Activated naive CD8-positive, alpha-beta T cell treated with anti-CD3 and anti-CD28 coated beads for 36 hours (primary cell): ENCODE results near the gene SMOC1. TPM values are rescaled to one million over a fixed set of nuclear protein-coding genes. Genes with fewer than 3 reads are reported as not detected.

Experiments
- DNase-seq: peaks from one replicate; pipeline ENCODE4 v3.0.0; 2021
- H3K27ac Mint-ChIP-seq: one replicate; pipeline ENCODE4 v1.8.0; 2022; ENCODE audit warnings: mild to moderate bottlenecking, moderate library complexity, mixed read lengths
- H3K27me3 Mint-ChIP-seq: one replicate; pipeline ENCODE4 v1.8.0; 2022; ENCODE audit warnings: mild to moderate bottlenecking, mixed read lengths
- H3K36me3 Mint-ChIP-seq: one replicate; pipeline ENCODE4 v1.8.0; 2021; ENCODE audit warnings: mild to moderate bottlenecking, mixed read lengths
- H3K4me1 Mint-ChIP-seq: one replicate; pipeline ENCODE4 v1.8.0; 2021; ENCODE audit warnings: mixed read lengths
- H3K4me3 Mint-ChIP-seq: one replicate; pipeline ENCODE4 v1.8.0; 2022; ENCODE audit warnings: mild to moderate bottlenecking, moderate library complexity, mixed read lengths
- H3K9me3 Mint-ChIP-seq: one replicate; pipeline ENCODE4 v1.8.0; 2022; ENCODE audit warnings: mixed read lengths
- total RNA-seq, 2 experiments: library from RNA; stranded (reverse); gene quantifications; one replicate each; pipeline ENCODE4 v1.2.3, GENCODE V29; 2021

The SMOC1 gene
- total RNA-seq, 2 experiments from 2014 or later = not detected

- Mint-ChIP-seq H3K4me1 (no peaks in the 10 kb centered on the region), H3K27ac (no peak overlapping the region)
- no peak for DNase-seq
Measured at GRCh38 chr14:70008284-70009262, 129.4 kb downstream of the SMOC1 start.

GRCh38 chr14:70009961-70010360, 130.7 kb downstream of the SMOC1 start:
- Mint-ChIP-seq H3K4me1 (no peaks in the 10 kb centered on the region), H3K4me3 (no peak overlapping the region), H3K27ac (no peak overlapping the region), H3K36me3 (no peaks in the 10 kb centered on the region), H3K9me3 (no peaks in the 10 kb centered on the region), H3K27me3 (no peaks in the 10 kb centered on the region)
- DNase-seq = no peak

More at GRCh38 chr14:70008284-70009262, 129.4 kb downstream of the SMOC1 start:
- H3K9me3 Mint-ChIP-seq = no peaks in the 10 kb centered on the region
- H3K27me3 Mint-ChIP-seq = no peaks in the 10 kb centered on the region
- no peak overlapping the region for H3K4me3 Mint-ChIP-seq
- no peaks in the 10 kb centered on the region for H3K36me3 Mint-ChIP-seq

GRCh38 chr14:70011098-70011497, 131.9 kb downstream of the SMOC1 start:
- H3K9me3 Mint-ChIP-seq = no peaks in the 10 kb centered on the region
- H3K4me3 Mint-ChIP-seq = no peak overlapping the region
- no peak overlapping the region for H3K27ac Mint-ChIP-seq
- no peaks in the 10 kb centered on the region for H3K4me1 Mint-ChIP-seq
- H3K27me3 Mint-ChIP-seq = no peaks in the 10 kb centered on the region
- no peaks in the 10 kb centered on the region for H3K36me3 Mint-ChIP-seq
- no peak for DNase-seq

GRCh38 chr14:70011708-70012107, 132.5 kb downstream of the SMOC1 start:
- H3K4me3 Mint-ChIP-seq = no peak overlapping the region
- DNase-seq = no peak
- H3K4me1 Mint-ChIP-seq = no peaks in the 10 kb centered on the region
- no peaks in the 10 kb centered on the region for H3K27me3 Mint-ChIP-seq
- no peaks in the 10 kb centered on the region for H3K9me3 Mint-ChIP-seq
- H3K27ac Mint-ChIP-seq = no peak overlapping the region
- no peaks in the 10 kb centered on the region for H3K36me3 Mint-ChIP-seq

- Mint-ChIP-seq H3K27ac (no peak overlapping the region), H3K4me3 (no peak overlapping the region), H3K4me1 (peaks cover 2% of the 10 kb centered on the region), H3K36me3 (no peaks in the 10 kb centered on the region), H3K27me3 (no peaks in the 10 kb centered on the region), H3K9me3 (no peaks in the 10 kb centered on the region)
- DNase-seq = peak; percentile 26
Measured at GRCh38 chr14:70013271-70013873, 134.2 kb downstream of the SMOC1 start.

GRCh38 chr14:70014406-70015095, 135.3 kb downstream of the SMOC1 start:
- H3K27me3 Mint-ChIP-seq = no peaks in the 10 kb centered on the region

GRCh38 chr14:70018230-70018629, 139.0 kb downstream of the SMOC1 start:
- no peak overlapping the region for H3K27ac Mint-ChIP-seq
- no peak overlapping the region for H3K4me3 Mint-ChIP-seq
- H3K27me3 Mint-ChIP-seq = no peaks in the 10 kb centered on the region
- no peaks in the 10 kb centered on the region for H3K36me3 Mint-ChIP-seq
- no peaks in the 10 kb centered on the region for H3K9me3 Mint-ChIP-seq
- no peak for DNase-seq
- peaks cover 6% of the 10 kb centered on the region for H3K4me1 Mint-ChIP-seq

More at GRCh38 chr14:70014406-70015095, 135.3 kb downstream of the SMOC1 start:
- Mint-ChIP-seq H3K4me1 (peaks cover 4% of the 10 kb centered on the region), H3K9me3 (no peaks in the 10 kb centered on the region), H3K36me3 (no peaks in the 10 kb centered on the region), H3K4me3 (no peak overlapping the region), H3K27ac (no peak overlapping the region)
- no peak for DNase-seq

GRCh38 chr14:70018713-70019211, 139.5 kb downstream of the SMOC1 start:
- Mint-ChIP-seq H3K9me3 (no peaks in the 10 kb centered on the region), H3K27me3 (no peaks in the 10 kb centered on the region), H3K4me3 (no peak overlapping the region), H3K36me3 (no peaks in the 10 kb centered on the region), H3K4me1 (peaks cover 6% of the 10 kb centered on the region), H3K27ac (no peak overlapping the region)
- DNase-seq = no peak

- H3K4me3 Mint-ChIP-seq = no peak overlapping the region
- no peak overlapping the region for H3K27ac Mint-ChIP-seq
- no peaks in the 10 kb centered on the region for H3K9me3 Mint-ChIP-seq
- H3K27me3 Mint-ChIP-seq = no peaks in the 10 kb centered on the region
- peaks cover 6% of the 10 kb centered on the region for H3K4me1 Mint-ChIP-seq
- no peaks in the 10 kb centered on the region for H3K36me3 Mint-ChIP-seq
- DNase-seq = no peak
Measured at GRCh38 chr14:70019695-70020094, 140.5 kb downstream of the SMOC1 start.

- Mint-ChIP-seq H3K36me3 (no peaks in the 10 kb centered on the region), H3K4me3 (no peak overlapping the region), H3K27me3 (no peaks in the 10 kb centered on the region), H3K9me3 (no peaks in the 10 kb centered on the region), H3K4me1 (peaks cover 6% of the 10 kb centered on the region), H3K27ac (no peak overlapping the region)
- no peak for DNase-seq
Measured at GRCh38 chr14:70020352-70021170, 141.3 kb downstream of the SMOC1 start.

GRCh38 chr14:70021548-70022220, 142.5 kb downstream of the SMOC1 start:
- Mint-ChIP-seq H3K4me3 (no peak overlapping the region), H3K4me1 (peaks cover 6% of the 10 kb centered on the region), H3K27ac (no peak overlapping the region), H3K36me3 (no peaks in the 10 kb centered on the region), H3K27me3 (no peaks in the 10 kb centered on the region), H3K9me3 (no peaks in the 10 kb centered on the region)
- DNase-seq = no peak

GRCh38 chr14:70022771-70023445, 143.7 kb downstream of the SMOC1 start:
- Mint-ChIP-seq H3K36me3 (no peaks in the 10 kb centered on the region), H3K4me3 (no peak overlapping the region), H3K4me1 (peaks cover 6% of the 10 kb centered on the region), H3K27ac (no peak overlapping the region), H3K9me3 (no peaks in the 10 kb centered on the region), H3K27me3 (no peaks in the 10 kb centered on the region)
- DNase-seq = no peak

- peaks cover 2% of the 10 kb centered on the region for H3K4me1 Mint-ChIP-seq
- H3K9me3 Mint-ChIP-seq = no peaks in the 10 kb centered on the region
- H3K27me3 Mint-ChIP-seq = no peaks in the 10 kb centered on the region
- DNase-seq = no peak
- no peak overlapping the region for H3K4me3 Mint-ChIP-seq
- no peaks in the 10 kb centered on the region for H3K36me3 Mint-ChIP-seq
- no peak overlapping the region for H3K27ac Mint-ChIP-seq
Measured at GRCh38 chr14:70023871-70024270, 144.7 kb downstream of the SMOC1 start.
